GM10847 (cell line): ENCODE measurements around the gene PNPLA8.

Experiments used
- POLR2A ChIP-seq: IDR thresholded peaks from 2 replicates; pipeline ENCODE4 v1.6.1; 2011; ENCODE audit not compliant: insufficient read length; ENCODE audit errors: extremely low read depth

Gene PNPLA8

DNA sequence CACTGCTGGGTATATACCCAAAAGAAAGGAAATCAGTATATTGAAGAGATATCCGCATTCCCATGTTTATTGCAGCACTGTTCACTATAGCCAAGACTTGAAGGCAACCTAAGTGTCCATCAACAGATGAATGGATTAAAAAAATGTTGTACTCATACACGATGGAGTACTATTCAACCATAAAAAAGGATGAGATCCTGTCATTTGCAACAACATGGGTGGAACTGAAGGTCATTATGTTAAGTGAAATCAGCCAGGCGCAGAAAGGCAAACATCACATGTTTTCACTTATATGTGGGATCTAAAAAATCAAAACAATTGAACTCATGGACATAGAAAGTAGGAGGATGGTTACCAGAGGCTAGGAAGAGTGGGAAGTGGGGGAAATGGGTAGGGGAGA lies 89.0 kb downstream of the PNPLA8 start:
- TF ChIP-seq POLR2A = no peak

DNA sequence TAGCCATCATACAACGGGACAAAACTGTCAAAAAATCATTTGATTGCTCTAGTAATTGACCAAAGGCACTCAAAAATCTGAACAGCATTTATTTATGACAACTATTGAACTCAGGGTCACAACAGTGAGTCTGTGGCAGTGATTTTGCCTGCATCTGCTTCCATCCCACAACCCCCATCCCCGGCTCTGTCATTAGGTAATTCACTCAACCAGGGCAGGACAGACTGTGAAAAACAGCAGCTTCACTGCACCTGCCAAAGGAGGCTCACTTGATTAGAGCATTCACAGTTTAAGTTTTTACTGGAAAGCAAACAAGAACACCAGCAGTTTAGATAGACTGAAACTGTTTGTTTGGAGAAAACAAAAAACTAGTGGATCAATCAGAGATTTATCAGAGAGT lies 91.9 kb downstream of the PNPLA8 start:
- TF ChIP-seq POLR2A = no peak

DNA sequence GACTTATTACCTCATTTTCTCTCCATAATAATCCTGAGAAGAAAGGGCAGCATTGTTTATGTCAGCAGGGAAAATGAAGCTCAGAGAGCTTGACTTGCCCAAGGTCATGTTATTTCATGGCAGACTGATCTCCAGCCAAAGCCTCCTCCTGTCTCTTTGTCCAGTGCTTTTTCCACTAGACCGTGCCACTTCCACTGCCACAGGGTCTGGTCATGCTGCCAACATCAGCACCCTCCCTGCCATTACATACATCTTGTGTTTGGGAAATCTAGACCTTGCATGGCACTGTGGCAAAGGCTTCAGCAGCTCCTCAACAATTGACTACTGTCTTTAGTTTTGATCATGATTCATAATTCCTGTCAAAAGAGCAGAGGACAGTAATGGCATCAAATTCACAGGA lies 94.8 kb downstream of the PNPLA8 start:
- no peak for TF ChIP-seq POLR2A

DNA sequence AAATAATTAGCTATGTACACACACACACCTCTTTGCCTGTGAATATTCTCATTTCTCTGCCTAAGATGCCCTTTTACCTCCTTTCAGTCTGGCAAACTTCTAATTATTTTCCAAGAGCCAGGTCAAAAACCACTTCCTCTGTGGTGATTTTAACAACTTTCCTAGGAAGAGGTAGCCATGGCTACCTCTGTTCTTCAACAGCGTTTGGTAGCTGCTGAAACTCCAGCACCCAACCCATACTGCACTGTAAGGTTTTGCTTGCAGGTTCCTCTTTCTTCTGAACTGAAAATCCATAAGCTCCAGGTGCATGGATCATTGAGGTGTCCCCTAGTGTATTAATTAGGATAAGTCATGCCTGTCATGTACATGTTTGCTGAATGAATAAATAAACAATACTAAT lies 95.3 kb downstream of the PNPLA8 start:
- TF ChIP-seq POLR2A = no peak

DNA sequence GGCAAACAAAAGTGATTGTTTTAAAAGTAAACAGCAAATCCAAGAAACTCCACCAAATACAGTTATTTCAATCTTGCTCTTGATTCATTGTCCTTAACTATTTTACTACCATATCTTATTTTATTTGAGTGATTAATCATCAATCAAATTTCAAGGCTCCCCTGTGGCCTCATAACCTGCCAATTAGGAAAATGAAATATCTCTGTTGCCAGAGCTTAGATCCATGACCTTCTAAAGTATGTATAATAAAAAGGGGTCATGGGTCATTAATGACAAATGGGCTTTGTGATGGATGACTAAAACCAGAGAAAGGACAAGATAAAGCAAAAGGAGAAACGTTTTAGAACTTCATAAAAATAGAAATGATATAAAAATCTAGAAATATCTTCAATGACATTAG lies 98.2 kb downstream of the PNPLA8 start:
- TF ChIP-seq POLR2A = no peak

DNA sequence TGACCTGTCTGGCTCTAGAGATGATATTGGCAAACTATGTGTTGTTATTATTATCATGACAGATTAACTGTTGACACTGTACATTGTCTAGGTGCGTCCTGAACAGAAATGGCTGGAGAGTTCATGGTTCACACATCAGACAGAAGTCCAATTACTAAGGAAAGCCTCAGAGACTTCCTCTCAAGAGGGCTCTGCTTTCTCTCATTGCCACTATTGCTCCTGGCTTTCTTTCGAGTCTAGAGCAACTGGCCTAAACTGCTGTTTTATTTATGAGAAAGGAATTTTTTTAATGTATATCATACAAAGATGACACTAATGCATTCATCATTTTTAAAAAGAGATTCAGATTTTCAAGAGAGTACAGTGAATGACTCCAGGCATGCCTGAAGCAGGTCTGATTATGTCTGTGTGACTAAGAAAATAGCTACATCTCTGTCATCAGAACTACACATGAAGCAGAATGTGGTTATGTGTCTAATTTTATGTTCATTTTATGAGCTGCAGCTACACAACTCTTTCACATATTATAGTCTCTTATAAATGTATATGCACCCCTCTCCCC lies 100.1 kb downstream of the PNPLA8 start:
- no peak for TF ChIP-seq POLR2A

DNA sequence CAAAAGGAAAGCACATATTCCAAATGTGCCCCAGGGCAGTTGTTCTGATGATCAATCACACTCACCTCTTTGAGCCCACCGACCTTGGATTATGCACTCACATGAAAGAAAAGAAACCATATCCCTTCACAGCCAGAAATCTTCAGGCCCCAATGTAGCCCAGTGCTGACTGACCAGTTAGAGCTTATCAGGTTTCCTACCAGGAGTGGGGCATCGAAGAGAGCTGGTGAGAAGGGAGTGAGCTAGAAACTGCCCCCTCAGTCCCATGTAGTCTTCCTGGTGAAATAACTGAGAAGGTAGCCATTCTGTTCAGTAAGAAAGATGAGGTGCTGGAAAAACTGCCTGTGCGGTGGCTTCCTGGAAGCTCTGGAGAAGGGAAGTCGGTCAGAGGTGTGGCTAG lies 101.9 kb downstream of the PNPLA8 start:
- TF ChIP-seq POLR2A = no peak

DNA sequence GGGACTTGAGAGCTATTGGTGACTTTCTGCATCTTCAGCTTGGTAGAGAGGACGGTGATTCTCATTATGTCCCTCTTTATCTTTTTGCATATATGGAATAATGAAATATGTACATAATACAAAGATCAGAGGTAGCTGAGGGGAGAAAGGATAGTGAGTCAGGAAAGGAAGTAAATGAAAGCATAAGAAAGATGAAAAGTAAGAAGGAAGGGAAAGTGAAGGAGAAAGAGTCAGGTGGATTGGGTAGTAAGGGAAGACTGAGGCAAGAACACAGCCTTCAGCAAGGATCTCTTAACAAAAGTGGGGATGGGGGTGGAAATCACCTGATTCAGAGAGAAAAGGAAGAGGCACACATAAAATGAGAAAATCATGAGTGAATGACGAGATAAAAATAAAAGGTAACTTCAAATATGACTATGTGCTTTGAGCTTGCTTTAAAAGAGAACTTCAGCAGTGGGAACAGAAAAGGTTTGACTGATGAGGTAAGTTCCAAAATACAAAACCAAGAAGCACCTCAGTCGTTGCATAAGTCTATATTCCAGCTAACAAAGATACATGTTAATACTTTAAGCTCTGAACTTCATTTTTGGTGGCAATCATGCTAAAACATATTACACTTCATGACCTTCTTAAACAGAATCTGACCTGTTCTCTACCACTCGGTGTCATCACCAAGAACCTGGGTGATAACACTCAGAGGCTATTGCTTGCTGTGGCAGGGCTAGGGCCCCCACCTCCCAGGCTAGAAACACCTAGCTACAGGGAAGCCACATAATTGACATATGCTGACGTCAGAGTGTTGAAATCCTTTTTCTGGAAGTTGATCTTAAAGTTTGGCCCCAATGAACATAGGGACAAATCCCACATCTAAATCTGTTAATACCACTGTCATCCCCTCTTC lies 102.6 kb downstream of the PNPLA8 start:
- no peak for TF ChIP-seq POLR2A

DNA sequence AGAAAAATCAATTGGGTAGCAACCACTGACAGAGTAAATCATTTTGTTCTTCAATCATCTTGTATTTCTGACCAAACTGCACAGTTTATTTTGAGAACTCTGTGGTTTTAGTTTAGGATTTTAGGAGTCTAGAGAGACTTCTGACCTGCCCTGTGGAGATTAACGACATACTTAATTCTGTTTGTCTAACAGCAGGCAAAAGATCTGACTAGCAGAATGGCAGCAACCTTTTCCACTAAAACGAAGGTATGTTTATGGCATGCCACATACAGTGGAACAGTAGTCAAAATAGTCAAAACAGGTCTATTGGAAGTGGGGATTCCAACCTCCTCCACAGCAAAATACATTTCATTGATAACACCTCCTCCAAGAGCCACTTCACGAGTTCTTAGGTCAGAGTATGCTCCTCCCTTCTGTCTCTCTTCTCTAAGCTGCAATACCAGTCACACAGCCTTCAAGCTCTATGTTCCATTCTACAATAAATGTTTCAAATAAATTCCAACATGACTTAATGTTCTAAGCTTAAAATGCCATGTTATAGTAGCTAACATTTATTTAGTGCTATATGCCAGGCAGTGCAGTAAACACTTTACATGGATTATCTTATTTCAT lies 104.1 kb downstream of the PNPLA8 start:
- no peak for TF ChIP-seq POLR2A
